Lower leg skin (tissue), 3 donors: ENCODE results near the gene SCN3A.

ENCODE experiments used
- POLR2A ChIP-seq, 2 donors: fragments of 450-650 bp; IDR thresholded peaks; one replicate each; pipeline ENCODE4 v1.6.1; 2016 to 2017; ENCODE audit warnings: antibody characterized with exemption in 2 of 2, mild to moderate bottlenecking in 1 of 2, moderate library complexity in 1 of 2
- TF ChIP-seq, protein P1 (sequence below), 3 donors: fragments of 450-650 bp; IDR thresholded peaks; one replicate each; pipeline ENCODE4 v1.5.1; 2016; ENCODE audit warnings: antibody characterized with exemption in 3 of 3, mild to moderate bottlenecking in 3 of 3, moderate library complexity in 2 of 3

DNA sequence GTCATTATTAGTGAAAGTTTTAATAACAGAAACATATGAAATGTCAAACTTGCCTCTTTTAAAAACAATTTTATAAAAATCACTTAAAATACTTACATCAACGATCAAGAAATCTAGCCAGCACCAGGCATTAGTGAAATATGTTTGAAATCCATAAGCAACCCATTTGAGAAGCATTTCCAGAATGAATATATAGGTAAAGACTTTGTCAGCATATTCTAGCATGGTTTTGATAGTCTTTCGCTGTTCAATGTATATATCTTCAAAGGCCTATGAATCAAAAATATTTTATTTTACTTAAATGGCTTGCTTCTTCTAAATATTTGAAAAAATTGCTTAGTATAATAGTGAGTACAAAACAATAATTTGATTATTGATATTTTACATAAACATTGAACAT, 91.1 kb downstream of the SCN3A start:
- TF ChIP-seq, protein P1, sequence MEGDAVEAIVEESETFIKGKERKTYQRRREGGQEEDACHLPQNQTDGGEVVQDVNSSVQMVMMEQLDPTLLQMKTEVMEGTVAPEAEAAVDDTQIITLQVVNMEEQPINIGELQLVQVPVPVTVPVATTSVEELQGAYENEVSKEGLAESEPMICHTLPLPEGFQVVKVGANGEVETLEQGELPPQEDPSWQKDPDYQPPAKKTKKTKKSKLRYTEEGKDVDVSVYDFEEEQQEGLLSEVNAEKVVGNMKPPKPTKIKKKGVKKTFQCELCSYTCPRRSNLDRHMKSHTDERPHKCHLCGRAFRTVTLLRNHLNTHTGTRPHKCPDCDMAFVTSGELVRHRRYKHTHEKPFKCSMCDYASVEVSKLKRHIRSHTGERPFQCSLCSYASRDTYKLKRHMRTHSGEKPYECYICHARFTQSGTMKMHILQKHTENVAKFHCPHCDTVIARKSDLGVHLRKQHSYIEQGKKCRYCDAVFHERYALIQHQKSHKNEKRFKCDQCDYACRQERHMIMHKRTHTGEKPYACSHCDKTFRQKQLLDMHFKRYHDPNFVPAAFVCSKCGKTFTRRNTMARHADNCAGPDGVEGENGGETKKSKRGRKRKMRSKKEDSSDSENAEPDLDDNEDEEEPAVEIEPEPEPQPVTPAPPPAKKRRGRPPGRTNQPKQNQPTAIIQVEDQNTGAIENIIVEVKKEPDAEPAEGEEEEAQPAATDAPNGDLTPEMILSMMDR (IDR thresholded peaks at IDR 0.05), result no peak
- TF ChIP-seq POLR2A (IDR thresholded peaks at IDR 0.05), result no peak
